22Rv1 (cell line): ENCODE data around the gene MRPL1.
"Not testable (repeated sequence)": the region's sequence is repeated elsewhere in the genome, so short reads cannot be mapped to it uniquely, and the experiment has no call there.

ENCODE experiments used
- H3K27ac ChIP-seq: fragments of 450-650 bp; 2 replicates; pipeline ENCODE4 v1.5.1; 2017
- CTCF ChIP-seq: fragments of 450-650 bp; IDR thresholded peaks from 2 replicates; pipeline ENCODE4 v1.5.1; 2017; ENCODE audit warnings: mild to moderate bottlenecking
- ZFX ChIP-seq: fragments of 450-650 bp; IDR thresholded peaks from 2 replicates; pipeline ENCODE4 v1.6.1; 2017; ENCODE audit warnings: antibody characterized with exemption, borderline replicate concordance

The MRPL1 gene

GRCh38 chr4:77952457-77952856, 89.8 kb downstream of the MRPL1 start:
- H3K27ac ChIP-seq: no peak overlapping the region

GRCh38 chr4:77954690-77955089, 92.1 kb downstream of the MRPL1 start:
- no peak for TF ChIP-seq CTCF
- TF ChIP-seq ZFX: no peak

More at GRCh38 chr4:77952457-77952856, 89.8 kb downstream of the MRPL1 start:
- TF ChIP-seq ZFX (no peak), CTCF (no peak)

GRCh38 chr4:77956917-77957316, 94.3 kb downstream of the MRPL1 start:
- TF ChIP-seq CTCF (no peak), ZFX (no peak)
- no peak overlapping the region for H3K27ac ChIP-seq

More at GRCh38 chr4:77954690-77955089, 92.1 kb downstream of the MRPL1 start:
- H3K27ac ChIP-seq: no peak overlapping the region

- no peak for TF ChIP-seq ZFX
- no peak for TF ChIP-seq CTCF
- H3K27ac ChIP-seq: no peak overlapping the region
Measured at GRCh38 chr4:77958897-77959296, 96.3 kb downstream of the MRPL1 start.

GRCh38 chr4:77959566-77960338, 97.1 kb downstream of the MRPL1 start:
- H3K27ac ChIP-seq: no peak overlapping the region
- TF ChIP-seq CTCF (peak; percentile 81), ZFX (no peak)

GRCh38 chr4:77960367-77960766, 97.7 kb downstream of the MRPL1 start:
- no peak overlapping the region for H3K27ac ChIP-seq
- no peak for TF ChIP-seq CTCF
- TF ChIP-seq ZFX: no peak

GRCh38 chr4:77963004-77963403, 100.4 kb downstream of the MRPL1 start:
- no peak for TF ChIP-seq ZFX
- no peak for TF ChIP-seq CTCF
- H3K27ac ChIP-seq: no peak overlapping the region

- not testable (repeated sequence) for H3K27ac ChIP-seq
Measured at GRCh38 chr4:77973657-77974056, 111.0 kb downstream of the MRPL1 start.

- H3K27ac ChIP-seq: not testable (repeated sequence)
Measured at GRCh38 chr4:77982900-77983540, 120.4 kb downstream of the MRPL1 start.

- not testable (repeated sequence) for H3K27ac ChIP-seq
Measured at GRCh38 chr4:77983612-77984311, 121.1 kb downstream of the MRPL1 start.
